T47D (cell line): ENCODE measurements around the gene SEMA3C.
"Not testable (repeated sequence)": the region's sequence is repeated elsewhere in the genome, so short reads cannot be mapped to it uniquely, and the experiment has no call there.

ENCODE experiments used
- DNase-seq, 2 experiments: peaks; one replicate each; pipeline versions ENCODE4 v3.0.0 to v3.0.0-alpha.2; 2011 to 2012; ENCODE audit warnings: low read depth in 1 of 2, low spot score in 1 of 2
- JUND ChIP-seq: IDR thresholded peaks from 2 replicates; pipeline ENCODE4 v1.6.1; 2012; ENCODE audit warnings: low read depth
- in situ Hi-C: cut with HindIII; loops from 2 replicates; pipeline ENCODE4 v1.10.0; 2016; ENCODE audit warnings: low sequenced_read_pairs, low pct_unique_long_range_greater_than_20kb

The SEMA3C gene

GRCh38 chr7:80942261-80943041 is 23.6 kb upstream of the SEMA3C start:
- in situ Hi-C loops, result no loop called here
- peak; percentile 88 for TF ChIP-seq JUND
- DNase-seq, result peak; percentile 87 to 97

GRCh38 chr7:80941208-80941758 is 22.4 kb upstream of the SEMA3C start:
- peak in 1 of 2 experiments; percentile 49 for DNase-seq
- in situ Hi-C loops, result no loop called here
- TF ChIP-seq JUND, result no peak

GRCh38 chr7:80940539-80941207 is 21.8 kb upstream of the SEMA3C start:
- in situ Hi-C loops, result no loop called here
- TF ChIP-seq JUND, result peak; percentile 25; the same call in 1 of the 2 replicates
- DNase-seq, result peak in 1 of 2 experiments; percentile 88

- no peak for DNase-seq
- TF ChIP-seq JUND, result no peak
- in situ Hi-C loops, result no loop called here
Measured at GRCh38 chr7:80937336-80937735, 18.5 kb upstream of the SEMA3C start.

GRCh38 chr7:80935991-80936780 is 17.3 kb upstream of the SEMA3C start:
- in situ Hi-C loops, result no loop called here
- no peak for DNase-seq
- no peak for TF ChIP-seq JUND

- DNase-seq, result no peak
- in situ Hi-C loops, result no loop called here
Measured at GRCh38 chr7:80934321-80934720, 15.5 kb upstream of the SEMA3C start.

GRCh38 chr7:80932536-80932935 is 13.7 kb upstream of the SEMA3C start:
- no peak for DNase-seq
- in situ Hi-C loops, result no loop called here
- no peak for TF ChIP-seq JUND

More at GRCh38 chr7:80934321-80934720, 15.5 kb upstream of the SEMA3C start:
- TF ChIP-seq JUND, result no peak

GRCh38 chr7:80929619-80930018 is 10.8 kb upstream of the SEMA3C start:
- no peak for DNase-seq
- TF ChIP-seq JUND, result no peak
- in situ Hi-C loops, result no loop called here

GRCh38 chr7:80926955-80927354 is 8.1 kb upstream of the SEMA3C start:
- in situ Hi-C loops, DNase-seq: not testable (repeated sequence)

GRCh38 chr7:80924090-80924489 is 5.2 kb upstream of the SEMA3C start:
- DNase-seq, result peak in 1 of 2 experiments; percentile 39
- in situ Hi-C loops, result no loop called here
- no peak for TF ChIP-seq JUND

- no peak for DNase-seq
- no peak for TF ChIP-seq JUND
- in situ Hi-C loops, result no loop called here
Measured at GRCh38 chr7:80923211-80923612, 4.4 kb upstream of the SEMA3C start.

GRCh38 chr7:80922253-80923049 is 3.6 kb upstream of the SEMA3C start:
- TF ChIP-seq JUND, result no peak
- DNase-seq, result peak in 1 of 2 experiments; percentile 93
- in situ Hi-C loops, result no loop called here
